GM12873 (cell line): Measurements from ENCODE around the gene CYP1A2.

Experiments used
- CTCF ChIP-seq: IDR thresholded peaks from 2 replicates; pipeline ENCODE4 v1.5.1; 2012; ENCODE audit warnings: low read depth, mild to moderate bottlenecking, moderate library complexity, low read length, control low read depth; ENCODE audit not compliant: insufficient read depth; ENCODE audit errors: missing control alignments

CYP1A2 gene

GRCh38 chr15:74794248-74794969, 45.8 kb downstream of the CYP1A2 start:
- TF ChIP-seq CTCF = no peak

- TF ChIP-seq CTCF = no peak
These were observed 46.3 kb downstream of the CYP1A2 start for GRCh38 chr15:74794970-74795349.

- no peak for TF ChIP-seq CTCF
These were observed 47.5 kb downstream of the CYP1A2 start for GRCh38 chr15:74795966-74796625.

- TF ChIP-seq CTCF = peak; percentile 59
These were observed 50.0 kb downstream of the CYP1A2 start for GRCh38 chr15:74798388-74799254.

GRCh38 chr15:74799255-74799855, 50.7 kb downstream of the CYP1A2 start:
- TF ChIP-seq CTCF = peak; percentile 17

GRCh38 chr15:74799856-74800558, 51.4 kb downstream of the CYP1A2 start:
- TF ChIP-seq CTCF = peak; percentile 99
